ENCODE measurements around the gene RGS12. TPM values are rescaled to one million over a fixed set of nuclear protein-coding genes. Genes with fewer than 3 reads are reported as not detected.

The RGS12 gene
- total and polyA plus RNA-seq, 2 experiments from 2014 or later = 8.0 to 19.0 TPM

DNA sequence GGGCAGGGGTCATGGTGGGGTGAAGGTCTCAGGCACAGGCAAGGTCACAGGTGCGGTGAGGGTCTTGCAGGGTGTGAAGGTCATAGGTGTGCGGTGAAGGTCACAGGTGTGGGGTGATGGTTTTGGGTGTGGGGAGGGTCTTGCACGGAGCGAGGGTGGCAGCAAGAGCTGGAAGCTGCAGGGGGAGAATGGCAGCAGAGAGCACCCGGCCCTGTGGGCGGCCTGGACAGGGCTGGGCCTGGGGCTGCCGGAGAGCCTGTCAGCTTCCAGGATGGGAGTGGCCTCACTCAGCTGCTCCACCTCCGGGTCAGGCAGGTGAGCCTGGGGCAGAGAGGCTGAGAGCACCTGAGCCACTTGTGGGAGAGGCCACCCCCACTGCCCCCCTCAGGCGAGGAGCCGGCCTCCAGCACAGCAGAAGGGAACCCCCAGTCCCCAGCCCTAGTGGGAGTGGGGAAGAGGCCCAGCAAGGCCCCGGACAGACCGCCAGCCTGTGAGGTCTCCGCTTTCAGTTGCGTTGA is 42.3 kb upstream of the RGS12 start:
- no peak overlapping the region for H3K4me3 ChIP-seq
- no peak overlapping the region for H3K4me3 Mint-ChIP-seq
- no peaks in the 10 kb centered on the region for H3K36me3 Mint-ChIP-seq (ENCODE audit: low read depth)
- ATAC-seq (peak; percentile 91), DNase-seq (ENCODE audit: low spot score) (peak; percentile 68)
- H3K9me2 ChIP-seq (ENCODE audit: insufficient read depth) = no peaks in the 10 kb centered on the region
- H3K27me3 ChIP-seq (ENCODE audit: insufficient read depth) = no peaks in the 10 kb centered on the region
- H3K79me2 ChIP-seq (replicated peaks; ENCODE audit: insufficient read depth) = no peaks in the 10 kb centered on the region
- no peak overlapping the region for H3K4me2 ChIP-seq
- H3K27ac ChIP-seq (ENCODE audit: low read depth) = no peak overlapping the region
- H3F3A ChIP-seq (replicated peaks; ENCODE audit: low read depth) = no peaks in the 10 kb centered on the region
- no peaks in the 10 kb centered on the region for H4K20me1 ChIP-seq (replicated peaks; ENCODE audit: insufficient read depth)
- H3K27me3 Mint-ChIP-seq (ENCODE audit: insufficient read depth, low read depth, poor library complexity) = no peaks in the 10 kb centered on the region
- H3K27ac Mint-ChIP-seq = peak overlapping the region; percentile 86; the same call in 1 of the 2 replicates
- H3K4me1 Mint-ChIP-seq = peaks cover 6% of the 10 kb centered on the region; the same call in 2 of the 3 replicates
- H3K9me3 Mint-ChIP-seq = no peaks in the 10 kb centered on the region; the same call in 2 of the 3 replicates
- H2AFZ ChIP-seq = 0 out of 2 replicates have a peak overlapping the region, but pooled peaks have one; percentile 52
- H3K4me1 ChIP-seq (ENCODE audit: insufficient read depth) = no peaks in the 10 kb centered on the region
- no peak for TF ChIP-seq ZNF331 (CRISPR knock-in tag; IDR thresholded peaks at IDR 0.05; ENCODE audit: low read depth)
- TF ChIP-seq STAT1 (IDR thresholded peaks at IDR 0.05; ENCODE audit: unreplicated experiment) = no peak
- no peak for TF ChIP-seq EZH2phosphoT487 (IDR thresholded peaks at IDR 0.05; ENCODE audit: unreplicated experiment)
- TF ChIP-seq, protein P1, sequence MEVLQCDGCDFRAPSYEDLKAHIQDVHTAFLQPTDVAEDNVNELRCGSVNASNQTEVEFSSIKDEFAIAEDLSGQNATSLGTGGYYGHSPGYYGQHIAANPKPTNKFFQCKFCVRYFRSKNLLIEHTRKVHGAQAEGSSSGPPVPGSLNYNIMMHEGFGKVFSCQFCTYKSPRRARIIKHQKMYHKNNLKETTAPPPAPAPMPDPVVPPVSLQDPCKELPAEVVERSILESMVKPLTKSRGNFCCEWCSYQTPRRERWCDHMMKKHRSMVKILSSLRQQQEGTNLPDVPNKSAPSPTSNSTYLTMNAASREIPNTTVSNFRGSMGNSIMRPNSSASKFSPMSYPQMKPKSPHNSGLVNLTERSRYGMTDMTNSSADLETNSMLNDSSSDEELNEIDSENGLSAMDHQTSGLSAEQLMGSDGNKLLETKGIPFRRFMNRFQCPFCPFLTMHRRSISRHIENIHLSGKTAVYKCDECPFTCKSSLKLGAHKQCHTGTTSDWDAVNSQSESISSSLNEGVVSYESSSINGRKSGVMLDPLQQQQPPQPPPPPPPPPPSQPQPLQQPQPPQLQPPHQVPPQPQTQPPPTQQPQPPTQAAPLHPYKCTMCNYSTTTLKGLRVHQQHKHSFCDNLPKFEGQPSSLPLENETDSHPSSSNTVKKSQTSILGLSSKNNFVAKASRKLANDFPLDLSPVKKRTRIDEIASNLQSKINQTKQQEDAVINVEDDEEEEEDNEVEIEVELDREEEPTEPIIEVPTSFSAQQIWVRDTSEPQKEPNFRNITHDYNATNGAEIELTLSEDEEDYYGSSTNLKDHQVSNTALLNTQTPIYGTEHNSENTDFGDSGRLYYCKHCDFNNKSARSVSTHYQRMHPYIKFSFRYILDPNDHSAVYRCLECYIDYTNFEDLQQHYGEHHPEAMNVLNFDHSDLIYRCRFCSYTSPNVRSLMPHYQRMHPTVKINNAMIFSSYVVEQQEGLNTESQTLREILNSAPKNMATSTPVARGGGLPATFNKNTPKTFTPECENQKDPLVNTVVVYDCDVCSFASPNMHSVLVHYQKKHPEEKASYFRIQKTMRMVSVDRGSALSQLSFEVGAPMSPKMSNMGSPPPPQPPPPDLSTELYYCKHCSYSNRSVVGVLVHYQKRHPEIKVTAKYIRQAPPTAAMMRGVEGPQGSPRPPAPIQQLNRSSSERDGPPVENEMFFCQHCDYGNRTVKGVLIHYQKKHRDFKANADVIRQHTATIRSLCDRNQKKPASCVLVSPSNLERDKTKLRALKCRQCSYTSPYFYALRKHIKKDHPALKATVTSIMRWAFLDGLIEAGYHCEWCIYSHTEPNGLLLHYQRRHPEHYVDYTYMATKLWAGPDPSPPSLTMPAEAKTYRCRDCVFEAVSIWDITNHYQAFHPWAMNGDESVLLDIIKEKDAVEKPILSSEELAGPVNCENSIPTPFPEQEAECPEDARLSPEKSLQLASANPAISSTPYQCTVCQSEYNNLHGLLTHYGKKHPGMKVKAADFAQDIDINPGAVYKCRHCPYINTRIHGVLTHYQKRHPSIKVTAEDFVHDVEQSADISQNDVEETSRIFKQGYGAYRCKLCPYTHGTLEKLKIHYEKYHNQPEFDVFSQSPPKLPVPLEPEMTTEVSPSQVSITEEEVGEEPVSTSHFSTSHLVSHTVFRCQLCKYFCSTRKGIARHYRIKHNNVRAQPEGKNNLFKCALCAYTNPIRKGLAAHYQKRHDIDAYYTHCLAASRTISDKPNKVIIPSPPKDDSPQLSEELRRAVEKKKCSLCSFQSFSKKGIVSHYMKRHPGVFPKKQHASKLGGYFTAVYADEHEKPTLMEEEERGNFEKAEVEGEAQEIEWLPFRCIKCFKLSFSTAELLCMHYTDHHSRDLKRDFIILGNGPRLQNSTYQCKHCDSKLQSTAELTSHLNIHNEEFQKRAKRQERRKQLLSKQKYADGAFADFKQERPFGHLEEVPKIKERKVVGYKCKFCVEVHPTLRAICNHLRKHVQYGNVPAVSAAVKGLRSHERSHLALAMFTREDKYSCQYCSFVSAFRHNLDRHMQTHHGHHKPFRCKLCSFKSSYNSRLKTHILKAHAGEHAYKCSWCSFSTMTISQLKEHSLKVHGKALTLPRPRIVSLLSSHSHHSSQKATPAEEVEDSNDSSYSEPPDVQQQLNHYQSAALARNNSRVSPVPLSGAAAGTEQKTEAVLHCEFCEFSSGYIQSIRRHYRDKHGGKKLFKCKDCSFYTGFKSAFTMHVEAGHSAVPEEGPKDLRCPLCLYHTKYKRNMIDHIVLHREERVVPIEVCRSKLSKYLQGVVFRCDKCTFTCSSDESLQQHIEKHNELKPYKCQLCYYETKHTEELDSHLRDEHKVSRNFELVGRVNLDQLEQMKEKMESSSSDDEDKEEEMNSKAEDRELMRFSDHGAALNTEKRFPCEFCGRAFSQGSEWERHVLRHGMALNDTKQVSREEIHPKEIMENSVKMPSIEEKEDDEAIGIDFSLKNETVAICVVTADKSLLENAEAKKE (CRISPR knock-in tag; IDR thresholded peaks at IDR 0.05) = no peak
- no peak for TF ChIP-seq JUNB (IDR thresholded peaks at IDR 0.05; ENCODE audit: unreplicated experiment)
- no peak for TF ChIP-seq POLR2AphosphoS5 (IDR thresholded peaks at IDR 0.05; ENCODE audit: low read depth)
- TF ChIP-seq CREB1 (CRISPR knock-in tag; IDR thresholded peaks at IDR 0.05; ENCODE audit: low read depth) = no peak
- TF ChIP-seq, protein P2, sequence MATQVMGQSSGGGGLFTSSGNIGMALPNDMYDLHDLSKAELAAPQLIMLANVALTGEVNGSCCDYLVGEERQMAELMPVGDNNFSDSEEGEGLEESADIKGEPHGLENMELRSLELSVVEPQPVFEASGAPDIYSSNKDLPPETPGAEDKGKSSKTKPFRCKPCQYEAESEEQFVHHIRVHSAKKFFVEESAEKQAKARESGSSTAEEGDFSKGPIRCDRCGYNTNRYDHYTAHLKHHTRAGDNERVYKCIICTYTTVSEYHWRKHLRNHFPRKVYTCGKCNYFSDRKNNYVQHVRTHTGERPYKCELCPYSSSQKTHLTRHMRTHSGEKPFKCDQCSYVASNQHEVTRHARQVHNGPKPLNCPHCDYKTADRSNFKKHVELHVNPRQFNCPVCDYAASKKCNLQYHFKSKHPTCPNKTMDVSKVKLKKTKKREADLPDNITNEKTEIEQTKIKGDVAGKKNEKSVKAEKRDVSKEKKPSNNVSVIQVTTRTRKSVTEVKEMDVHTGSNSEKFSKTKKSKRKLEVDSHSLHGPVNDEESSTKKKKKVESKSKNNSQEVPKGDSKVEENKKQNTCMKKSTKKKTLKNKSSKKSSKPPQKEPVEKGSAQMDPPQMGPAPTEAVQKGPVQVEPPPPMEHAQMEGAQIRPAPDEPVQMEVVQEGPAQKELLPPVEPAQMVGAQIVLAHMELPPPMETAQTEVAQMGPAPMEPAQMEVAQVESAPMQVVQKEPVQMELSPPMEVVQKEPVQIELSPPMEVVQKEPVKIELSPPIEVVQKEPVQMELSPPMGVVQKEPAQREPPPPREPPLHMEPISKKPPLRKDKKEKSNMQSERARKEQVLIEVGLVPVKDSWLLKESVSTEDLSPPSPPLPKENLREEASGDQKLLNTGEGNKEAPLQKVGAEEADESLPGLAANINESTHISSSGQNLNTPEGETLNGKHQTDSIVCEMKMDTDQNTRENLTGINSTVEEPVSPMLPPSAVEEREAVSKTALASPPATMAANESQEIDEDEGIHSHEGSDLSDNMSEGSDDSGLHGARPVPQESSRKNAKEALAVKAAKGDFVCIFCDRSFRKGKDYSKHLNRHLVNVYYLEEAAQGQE (IDR thresholded peaks at IDR 0.05; ENCODE audit: unreplicated experiment) = no peak
- TF ChIP-seq, protein P3, sequence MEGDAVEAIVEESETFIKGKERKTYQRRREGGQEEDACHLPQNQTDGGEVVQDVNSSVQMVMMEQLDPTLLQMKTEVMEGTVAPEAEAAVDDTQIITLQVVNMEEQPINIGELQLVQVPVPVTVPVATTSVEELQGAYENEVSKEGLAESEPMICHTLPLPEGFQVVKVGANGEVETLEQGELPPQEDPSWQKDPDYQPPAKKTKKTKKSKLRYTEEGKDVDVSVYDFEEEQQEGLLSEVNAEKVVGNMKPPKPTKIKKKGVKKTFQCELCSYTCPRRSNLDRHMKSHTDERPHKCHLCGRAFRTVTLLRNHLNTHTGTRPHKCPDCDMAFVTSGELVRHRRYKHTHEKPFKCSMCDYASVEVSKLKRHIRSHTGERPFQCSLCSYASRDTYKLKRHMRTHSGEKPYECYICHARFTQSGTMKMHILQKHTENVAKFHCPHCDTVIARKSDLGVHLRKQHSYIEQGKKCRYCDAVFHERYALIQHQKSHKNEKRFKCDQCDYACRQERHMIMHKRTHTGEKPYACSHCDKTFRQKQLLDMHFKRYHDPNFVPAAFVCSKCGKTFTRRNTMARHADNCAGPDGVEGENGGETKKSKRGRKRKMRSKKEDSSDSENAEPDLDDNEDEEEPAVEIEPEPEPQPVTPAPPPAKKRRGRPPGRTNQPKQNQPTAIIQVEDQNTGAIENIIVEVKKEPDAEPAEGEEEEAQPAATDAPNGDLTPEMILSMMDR (conservative IDR thresholded peaks at IDR 0.05; ENCODE audit: low read depth in 2 of 2) = no peak
- no peak for TF ChIP-seq EZH2 (IDR thresholded peaks at IDR 0.05; ENCODE audit: low read depth, unreplicated experiment)
- TF ChIP-seq ZNF114 (CRISPR knock-in tag; IDR thresholded peaks at IDR 0.05) = no peak
- no peak for TF ChIP-seq NANOG (IDR thresholded peaks at IDR 0.05; ENCODE audit: borderline replicate concordance)
- TF ChIP-seq, protein P4, sequence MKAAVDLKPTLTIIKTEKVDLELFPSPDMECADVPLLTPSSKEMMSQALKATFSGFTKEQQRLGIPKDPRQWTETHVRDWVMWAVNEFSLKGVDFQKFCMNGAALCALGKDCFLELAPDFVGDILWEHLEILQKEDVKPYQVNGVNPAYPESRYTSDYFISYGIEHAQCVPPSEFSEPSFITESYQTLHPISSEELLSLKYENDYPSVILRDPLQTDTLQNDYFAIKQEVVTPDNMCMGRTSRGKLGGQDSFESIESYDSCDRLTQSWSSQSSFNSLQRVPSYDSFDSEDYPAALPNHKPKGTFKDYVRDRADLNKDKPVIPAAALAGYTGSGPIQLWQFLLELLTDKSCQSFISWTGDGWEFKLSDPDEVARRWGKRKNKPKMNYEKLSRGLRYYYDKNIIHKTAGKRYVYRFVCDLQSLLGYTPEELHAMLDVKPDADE (IDR thresholded peaks at IDR 0.05) = no peak
- H3K36me3 ChIP-seq (ENCODE audit: insufficient read depth) = no peaks in the 10 kb centered on the region

All from GM23338 (cell line).